Effector memory CD4-positive, alpha-beta T cell (primary cell): ENCODE measurements around the gene SIL1.

Experiments
- DNase-seq, 3 donors: peaks; one replicate each; pipeline ENCODE4 v3.0.0-alpha.2; 2020
- H3K27ac ChIP-seq: 2 replicates; pipeline ENCODE4 v1.7.0; 2013; ENCODE audit warnings: mild to moderate bottlenecking, low read length, moderate library complexity; ENCODE audit not compliant: insufficient read depth, poor library complexity, severe bottlenecking
- H3K27me3 ChIP-seq: replicated peaks from 2 replicates; pipeline ENCODE4 v1.7.0; 2013; ENCODE audit warnings: mild to moderate bottlenecking, low read length; ENCODE audit not compliant: insufficient read depth, control insufficient read depth, poor library complexity, severe bottlenecking
- H3K36me3 ChIP-seq: 2 replicates; pipeline ENCODE4 v1.7.0; 2013; ENCODE audit warnings: mild to moderate bottlenecking, low read length, moderate library complexity; ENCODE audit not compliant: control insufficient read depth, insufficient read depth
- H3K4me1 ChIP-seq: 2 replicates; pipeline ENCODE4 v1.7.0; 2013; ENCODE audit warnings: low read length, mild to moderate bottlenecking; ENCODE audit not compliant: control insufficient read depth, insufficient read depth, poor library complexity, severe bottlenecking
- H3K4me3 ChIP-seq: 2 replicates; pipeline ENCODE4 v1.7.0; 2013; ENCODE audit warnings: low read length, low read depth, mild to moderate bottlenecking; ENCODE audit not compliant: insufficient read depth, poor library complexity, severe bottlenecking
- H3K9me3 ChIP-seq: 2 replicates; pipeline ENCODE4 v1.7.0; 2013; ENCODE audit warnings: mild to moderate bottlenecking, low read length, moderate library complexity; ENCODE audit not compliant: control insufficient read depth

Gene SIL1

GRCh38 chr5:138979684-138980280 lies 218.4 kb downstream of the SIL1 start:
- no peak overlapping the region for H3K27ac ChIP-seq
- no peaks in the 10 kb centered on the region for H3K36me3 ChIP-seq
- H3K27me3 ChIP-seq = no peaks in the 10 kb centered on the region
- no peaks in the 10 kb centered on the region for H3K9me3 ChIP-seq
- peaks cover 18% of the 10 kb centered on the region for H3K4me1 ChIP-seq
- no peak overlapping the region for H3K4me3 ChIP-seq
- no peak for DNase-seq

- no peaks in the 10 kb centered on the region for H3K27me3 ChIP-seq
- no peaks in the 10 kb centered on the region for H3K36me3 ChIP-seq
- no peak overlapping the region for H3K4me3 ChIP-seq
- H3K4me1 ChIP-seq = peaks cover 18% of the 10 kb centered on the region
- DNase-seq = no peak
- H3K9me3 ChIP-seq = no peaks in the 10 kb centered on the region
- no peak overlapping the region for H3K27ac ChIP-seq
These were observed 219.6 kb downstream of the SIL1 start for GRCh38 chr5:138978581-138978980.

DNA sequence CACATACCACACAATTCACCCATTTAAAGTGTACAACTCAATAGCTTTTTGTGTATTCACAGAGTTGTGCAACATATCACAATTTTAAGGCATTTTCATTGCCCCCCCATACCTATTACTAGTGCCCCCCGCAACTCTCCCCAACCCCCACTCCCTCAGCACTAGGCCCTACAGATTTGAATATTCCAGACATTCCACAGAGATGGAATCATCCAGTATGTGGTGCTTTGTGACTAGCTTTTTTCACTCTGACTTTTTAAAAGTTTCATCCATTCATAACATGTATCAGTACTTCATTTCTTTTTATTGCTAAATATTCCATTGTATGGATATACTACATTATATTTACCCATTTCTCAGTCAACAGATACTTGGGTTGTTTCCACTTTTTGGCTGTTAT lies 220.1 kb downstream of the SIL1 start:
- no peak for DNase-seq
- H3K9me3 ChIP-seq = no peaks in the 10 kb centered on the region
- no peaks in the 10 kb centered on the region for H3K27me3 ChIP-seq
- no peaks in the 10 kb centered on the region for H3K36me3 ChIP-seq
- no peak overlapping the region for H3K4me3 ChIP-seq
- peaks cover 18% of the 10 kb centered on the region for H3K4me1 ChIP-seq
- H3K27ac ChIP-seq = no peak overlapping the region

DNA sequence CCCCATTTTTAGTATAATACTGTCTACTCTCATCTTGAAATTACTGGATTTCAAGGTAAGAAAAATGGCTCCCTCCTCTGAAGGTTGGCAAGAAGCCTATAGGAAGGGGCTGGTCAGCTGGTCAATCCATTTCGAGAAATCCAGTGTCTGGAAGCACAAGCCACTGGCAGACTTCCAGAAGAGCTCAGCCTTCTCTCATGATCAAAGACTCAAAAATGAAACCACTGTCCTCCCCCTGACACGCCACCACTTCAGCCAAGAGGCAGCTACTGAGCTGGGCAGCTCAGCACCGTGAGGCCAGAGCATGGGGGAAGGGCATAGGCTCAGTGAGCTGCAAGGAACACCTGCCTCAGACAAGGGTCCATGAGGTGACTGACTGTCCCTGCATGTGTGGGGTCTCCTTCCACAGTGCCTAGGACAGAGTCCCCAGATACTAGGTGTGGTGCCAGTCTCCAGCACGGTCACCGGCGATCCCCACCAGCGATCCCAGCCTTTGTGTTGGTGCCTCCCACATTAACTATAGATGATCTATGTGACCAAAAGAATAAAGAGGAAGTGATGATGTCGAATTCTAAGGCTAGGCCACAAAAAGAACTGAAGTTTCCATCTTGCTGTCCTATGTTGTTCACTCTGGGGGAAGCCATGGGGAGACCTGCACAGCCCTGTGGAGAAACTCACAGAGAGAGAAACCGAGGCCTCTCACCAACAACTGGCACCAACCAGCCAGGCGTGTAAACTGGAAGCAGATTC lies 222.9 kb downstream of the SIL1 start:
- Histone ChIP-seq H3K27ac (no peak overlapping the region), H3K9me3 (no peaks in the 10 kb centered on the region), H3K4me1 (peaks cover 2% of the 10 kb centered on the region), H3K4me3 (no peak overlapping the region), H3K27me3 (no peaks in the 10 kb centered on the region), H3K36me3 (no peaks in the 10 kb centered on the region)
- DNase-seq = no peak

DNA sequence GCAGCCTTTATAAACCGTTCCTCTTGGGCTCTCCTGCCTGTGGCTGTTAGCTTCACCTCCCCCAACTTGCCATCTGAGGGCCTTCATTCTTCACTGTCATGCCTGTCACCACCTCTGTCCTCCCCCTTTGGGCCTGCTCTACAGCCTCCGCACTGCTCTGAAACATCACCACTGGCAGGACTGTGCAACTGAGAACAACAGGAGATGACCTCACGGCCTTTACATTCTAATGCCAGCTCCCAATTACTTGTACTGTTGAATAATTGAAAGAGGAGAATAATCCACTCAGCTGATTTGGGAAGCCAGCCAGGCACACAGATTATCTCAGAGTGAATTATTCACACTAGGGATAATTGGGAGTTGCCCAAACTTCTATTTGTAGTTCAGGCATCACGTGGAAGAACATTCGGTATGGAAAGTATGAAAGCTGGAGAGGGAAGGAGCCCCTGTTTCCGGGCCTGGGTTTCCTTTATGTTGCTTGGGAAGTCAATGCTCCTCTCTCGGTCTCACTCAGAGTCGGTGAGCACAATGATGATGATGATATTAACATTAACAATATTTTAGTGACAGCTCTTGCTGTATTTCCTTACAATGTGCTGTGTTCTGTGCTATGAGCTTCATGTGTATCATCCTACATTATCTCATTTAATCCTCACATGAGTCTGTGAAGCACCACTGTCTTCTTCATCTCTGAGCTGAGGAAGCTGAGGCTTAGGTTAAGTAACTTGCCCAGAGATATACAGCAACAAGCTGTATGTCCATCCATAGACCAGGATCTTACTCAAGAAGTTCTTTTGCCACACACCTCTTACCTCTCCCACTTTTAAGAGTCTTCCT lies 223.7 kb downstream of the SIL1 start:
- no peak for DNase-seq
- H3K9me3 ChIP-seq = no peaks in the 10 kb centered on the region
- no peaks in the 10 kb centered on the region for H3K27me3 ChIP-seq
- H3K36me3 ChIP-seq = no peaks in the 10 kb centered on the region
- no peaks in the 10 kb centered on the region for H3K4me1 ChIP-seq
- no peak overlapping the region for H3K4me3 ChIP-seq
- H3K27ac ChIP-seq = no peak overlapping the region

- no peak for DNase-seq
- Histone ChIP-seq H3K9me3 (no peaks in the 10 kb centered on the region), H3K36me3 (no peaks in the 10 kb centered on the region), H3K27ac (no peak overlapping the region), H3K4me3 (no peak overlapping the region), H3K4me1 (no peaks in the 10 kb centered on the region), H3K27me3 (no peaks in the 10 kb centered on the region)
These were observed 225.3 kb downstream of the SIL1 start for GRCh38 chr5:138972836-138973235.

- Histone ChIP-seq H3K4me3 (no peak overlapping the region), H3K4me1 (no peaks in the 10 kb centered on the region), H3K27me3 (no peaks in the 10 kb centered on the region), H3K9me3 (no peaks in the 10 kb centered on the region), H3K27ac (no peak overlapping the region), H3K36me3 (no peaks in the 10 kb centered on the region)
- DNase-seq = no peak
These were observed 225.9 kb downstream of the SIL1 start for GRCh38 chr5:138972230-138972629.

DNA sequence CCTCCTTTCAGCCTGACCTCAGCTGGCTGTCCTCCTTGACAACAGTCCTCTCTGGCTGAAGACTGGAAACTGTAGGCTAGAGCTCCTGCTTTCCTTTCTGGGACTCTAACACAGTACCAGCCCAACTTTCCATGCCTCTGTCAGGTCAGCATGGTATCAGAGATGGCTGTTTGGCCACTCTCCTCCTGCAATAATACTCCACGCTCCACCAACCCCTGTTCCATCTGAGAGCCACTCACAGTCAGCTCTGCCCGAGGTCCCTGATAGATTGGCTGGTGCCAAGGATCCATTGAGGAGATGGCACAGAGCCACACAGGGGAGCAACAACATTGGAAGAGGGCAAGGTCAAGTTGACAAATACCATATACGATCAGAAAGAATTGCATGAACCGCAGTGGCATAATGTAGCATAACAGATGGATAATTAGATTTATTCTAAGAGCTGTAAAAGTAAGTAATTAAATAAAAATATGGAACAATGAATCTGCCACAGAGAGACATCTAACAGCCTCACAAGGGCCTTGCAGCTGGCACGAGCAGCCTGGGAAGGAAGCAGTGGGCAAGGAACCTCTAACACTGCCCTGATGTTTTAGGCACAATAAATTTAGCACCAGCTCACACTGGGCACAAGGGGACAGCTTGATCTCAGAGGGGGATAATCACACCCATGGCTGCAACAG lies 228.7 kb downstream of the SIL1 start:
- no peak overlapping the region for H3K27ac ChIP-seq
- no peaks in the 10 kb centered on the region for H3K4me1 ChIP-seq
- DNase-seq = no peak
- H3K4me3 ChIP-seq = no peak overlapping the region
- no peaks in the 10 kb centered on the region for H3K9me3 ChIP-seq
- H3K27me3 ChIP-seq = no peaks in the 10 kb centered on the region
- no peaks in the 10 kb centered on the region for H3K36me3 ChIP-seq

DNA sequence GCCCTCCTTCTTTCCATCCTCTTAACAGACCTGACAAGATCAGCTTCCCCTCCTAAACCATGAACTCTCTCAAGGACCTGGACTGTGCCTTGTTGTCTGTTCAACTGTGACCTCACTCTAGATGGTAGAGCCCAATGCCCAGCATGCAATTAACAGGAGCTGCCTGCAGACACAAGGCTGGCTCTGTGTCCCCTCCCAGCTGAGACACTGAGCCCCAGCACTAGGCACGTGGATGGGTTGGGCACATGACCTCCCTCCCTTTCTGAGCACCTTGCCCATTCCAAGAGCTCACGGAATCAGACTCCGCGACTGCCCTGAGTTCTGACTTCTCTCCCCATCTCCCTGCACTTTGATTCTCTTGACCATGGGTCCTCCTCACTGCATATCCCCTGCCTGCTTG lies 229.6 kb downstream of the SIL1 start:
- Histone ChIP-seq H3K9me3 (no peaks in the 10 kb centered on the region), H3K27me3 (no peaks in the 10 kb centered on the region), H3K36me3 (no peaks in the 10 kb centered on the region), H3K27ac (no peak overlapping the region), H3K4me1 (no peaks in the 10 kb centered on the region), H3K4me3 (no peak overlapping the region)
- no peak for DNase-seq
